Transverse colon (tissue), 4 donors: Measurements from ENCODE around the gene IGSF6.

Experiments used
- POLR2A ChIP-seq: fragments of 450-650 bp; IDR thresholded peaks from one replicate; pipeline ENCODE4 v1.6.1; 2016; ENCODE audit warnings: antibody characterized with exemption, mild to moderate bottlenecking, moderate library complexity
- POLR2AphosphoS5 ChIP-seq, 3 donors: sonication (generic); formaldehyde crosslinking; IDR thresholded peaks; one replicate each; pipeline ENCODE4 v1.6.1; 2016; ENCODE audit warnings: antibody characterized with exemption in 3 of 3
- TF ChIP-seq, protein P1 (sequence below), 5 experiments: fragments of 200-600 bp in 3 of 5; fragments of 450-650 bp in 2 of 5; sonication (generic) in 3 of 5; IDR thresholded peaks; 1 replicate in 2 of 5; 2 replicates in 3 of 5; pipeline ENCODE4 v1.5.1; 2016 to 2017; ENCODE audit warnings: antibody characterized with exemption in 5 of 5, inconsistent platforms in 3 of 5, mild to moderate bottlenecking in 2 of 5, moderate library complexity in 1 of 5

- TF ChIP-seq, protein P1, sequence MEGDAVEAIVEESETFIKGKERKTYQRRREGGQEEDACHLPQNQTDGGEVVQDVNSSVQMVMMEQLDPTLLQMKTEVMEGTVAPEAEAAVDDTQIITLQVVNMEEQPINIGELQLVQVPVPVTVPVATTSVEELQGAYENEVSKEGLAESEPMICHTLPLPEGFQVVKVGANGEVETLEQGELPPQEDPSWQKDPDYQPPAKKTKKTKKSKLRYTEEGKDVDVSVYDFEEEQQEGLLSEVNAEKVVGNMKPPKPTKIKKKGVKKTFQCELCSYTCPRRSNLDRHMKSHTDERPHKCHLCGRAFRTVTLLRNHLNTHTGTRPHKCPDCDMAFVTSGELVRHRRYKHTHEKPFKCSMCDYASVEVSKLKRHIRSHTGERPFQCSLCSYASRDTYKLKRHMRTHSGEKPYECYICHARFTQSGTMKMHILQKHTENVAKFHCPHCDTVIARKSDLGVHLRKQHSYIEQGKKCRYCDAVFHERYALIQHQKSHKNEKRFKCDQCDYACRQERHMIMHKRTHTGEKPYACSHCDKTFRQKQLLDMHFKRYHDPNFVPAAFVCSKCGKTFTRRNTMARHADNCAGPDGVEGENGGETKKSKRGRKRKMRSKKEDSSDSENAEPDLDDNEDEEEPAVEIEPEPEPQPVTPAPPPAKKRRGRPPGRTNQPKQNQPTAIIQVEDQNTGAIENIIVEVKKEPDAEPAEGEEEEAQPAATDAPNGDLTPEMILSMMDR (IDR thresholded peaks at IDR 0.05), result no peak
- TF ChIP-seq POLR2AphosphoS5 (IDR thresholded peaks at IDR 0.05), result no peak
- no peak for TF ChIP-seq POLR2A
Measured at GRCh38 chr16:21602785-21603184, 49.6 kb downstream of the IGSF6 start.
